ENCODE measurements around the gene LCN10. TPM values are rescaled to one million over a fixed set of nuclear protein-coding genes. Genes with fewer than 3 reads are reported as not detected.

The LCN10 gene
- total and polyA plus RNA-seq, 2 experiments from 2014 or later: not detected

- H3K27ac ChIP-seq: no peak overlapping the region
- TF ChIP-seq EZH2phosphoT487 (IDR thresholded peaks at IDR 0.05; ENCODE audit: low read depth, severe bottlenecking, unreplicated experiment): no peak
- no peak for TF ChIP-seq EZH2 (IDR thresholded peaks at IDR 0.05; ENCODE audit: borderline replicate concordance)
- TF ChIP-seq CTCF (IDR thresholded peaks at IDR 0.05; ENCODE audit: poor library complexity): no peak
- no peaks in the 10 kb centered on the region for H3K79me2 ChIP-seq
- no peaks in the 10 kb centered on the region for H3K9me3 ChIP-seq (ENCODE audit: low read depth)
- no peak overlapping the region for H3K4me2 ChIP-seq
- no peaks in the 10 kb centered on the region for H3K9me2 ChIP-seq (replicated peaks; ENCODE audit: insufficient read depth)
- DNase-seq (ENCODE audit: low spot score): no peak
- 77% methylated on average over 36 of the region's 37 CpGs for whole genome bisulfite sequencing (ENCODE audit: low lambda C conversion rate, missing lambda C conversion rate)
- no peaks in the 10 kb centered on the region for H3K27me3 ChIP-seq
- no peaks in the 10 kb centered on the region for H4K20me1 ChIP-seq (ENCODE audit: insufficient read depth, poor library complexity, severe bottlenecking)
- no peak overlapping the region for H3K4me3 ChIP-seq
- H2AFZ ChIP-seq: no peak overlapping the region
- H3K36me3 ChIP-seq (replicated peaks; ENCODE audit: insufficient read depth, low read depth): no peaks in the 10 kb centered on the region
- H3K4me1 ChIP-seq (ENCODE audit: insufficient read depth): peaks cover 7% of the 10 kb centered on the region
Measured at GRCh38 chr9:136740971-136741882, 1.5 kb downstream of the LCN10 start.

- Histone ChIP-seq H3K4me2 (no peak overlapping the region), H3K27me3 (no peaks in the 10 kb centered on the region), H3K4me1 (ENCODE audit: insufficient read depth) (peaks cover 7% of the 10 kb centered on the region), H2AFZ (no peak overlapping the region), H3K9me2 (replicated peaks; ENCODE audit: insufficient read depth) (no peaks in the 10 kb centered on the region), H3K27ac (no peak overlapping the region), H3K36me3 (replicated peaks; ENCODE audit: insufficient read depth, low read depth) (no peaks in the 10 kb centered on the region), H3K9me3 (ENCODE audit: low read depth) (no peaks in the 10 kb centered on the region), H4K20me1 (ENCODE audit: insufficient read depth, poor library complexity, severe bottlenecking) (no peaks in the 10 kb centered on the region), H3K79me2 (no peaks in the 10 kb centered on the region), H3K4me3 (no peak overlapping the region)
- no peak for DNase-seq (ENCODE audit: low spot score)
- 92% methylated on average over 13 of the region's 16 CpGs for WGBS (ENCODE audit: low lambda C conversion rate, missing lambda C conversion rate)
- TF ChIP-seq EZH2 (IDR thresholded peaks at IDR 0.05; ENCODE audit: borderline replicate concordance) (no peak), EZH2phosphoT487 (IDR thresholded peaks at IDR 0.05; ENCODE audit: low read depth, severe bottlenecking, unreplicated experiment) (no peak), CTCF (IDR thresholded peaks at IDR 0.05; ENCODE audit: poor library complexity) (no peak)
Measured at GRCh38 chr9:136740491-136740890, 2.2 kb downstream of the LCN10 start.

GRCh38 chr9:136740069-136740468, 2.7 kb downstream of the LCN10 start:
- H3K9me3 ChIP-seq (ENCODE audit: low read depth): no peaks in the 10 kb centered on the region
- DNase-seq (ENCODE audit: low spot score): no peak
- no peaks in the 10 kb centered on the region for H3K79me2 ChIP-seq
- TF ChIP-seq EZH2 (IDR thresholded peaks at IDR 0.05; ENCODE audit: borderline replicate concordance) (no peak), CTCF (IDR thresholded peaks at IDR 0.05; ENCODE audit: poor library complexity) (no peak), EZH2phosphoT487 (IDR thresholded peaks at IDR 0.05; ENCODE audit: low read depth, severe bottlenecking, unreplicated experiment) (no peak)
- H3K4me3 ChIP-seq: no peak overlapping the region
- H3K9me2 ChIP-seq (replicated peaks; ENCODE audit: insufficient read depth): no peaks in the 10 kb centered on the region
- no peak overlapping the region for H2AFZ ChIP-seq
- WGBS (ENCODE audit: low lambda C conversion rate, missing lambda C conversion rate): 87% methylated on average over 11 of the region's 11 CpGs
- H3K36me3 ChIP-seq (replicated peaks; ENCODE audit: insufficient read depth, low read depth): no peaks in the 10 kb centered on the region
- H3K27ac ChIP-seq: no peak overlapping the region
- H4K20me1 ChIP-seq (ENCODE audit: insufficient read depth, poor library complexity, severe bottlenecking): no peaks in the 10 kb centered on the region
- H3K27me3 ChIP-seq: no peaks in the 10 kb centered on the region
- H3K4me1 ChIP-seq (ENCODE audit: insufficient read depth): peaks cover 7% of the 10 kb centered on the region
- no peak overlapping the region for H3K4me2 ChIP-seq

Measured in hepatocyte (in vitro differentiated cells).